OCI-LY1 (cell line): ENCODE data around the gene ALDH4A1.

Experiments used
- H2AFZ ChIP-seq: fragments of 200-600 bp; sonication (generic), shearing (Covaris generic); 2 replicates; pipeline ENCODE4 v1.6.0; 2014; ENCODE audit warnings: antibody characterized with exemption, mild to moderate bottlenecking, low read length
- H3F3A ChIP-seq: fragments of 200-600 bp; sonication (generic), shearing (Covaris generic); 2 replicates; pipeline ENCODE4 v1.6.0; 2014; ENCODE audit warnings: mild to moderate bottlenecking, antibody characterized with exemption, low read length, moderate library complexity; ENCODE audit not compliant: insufficient read depth
- H3K27ac ChIP-seq: fragments of 200-600 bp; sonication (generic); 2 replicates; pipeline ENCODE4 v1.5.1; 2014; ENCODE audit warnings: low read length, mixed run types, mild to moderate bottlenecking, low read depth; ENCODE audit not compliant: poor library complexity, severe bottlenecking
- H3K27me3 ChIP-seq: fragments of 200-600 bp; sonication (generic); 2 replicates; pipeline ENCODE4 v1.6.0; 2014; ENCODE audit warnings: antibody characterized with exemption, mild to moderate bottlenecking, low read length, moderate library complexity; ENCODE audit not compliant: insufficient read depth
- H3K36me3 ChIP-seq: fragments of 200-600 bp; sonication (generic); 2 replicates; pipeline ENCODE4 v1.6.1; 2014; ENCODE audit warnings: mild to moderate bottlenecking, antibody characterized with exemption, low read length, moderate library complexity, mixed read lengths; ENCODE audit not compliant: insufficient read depth
- H3K4me1 ChIP-seq: fragments of 200-600 bp; sonication (generic); 2 replicates; pipeline ENCODE4 v1.5.1; 2014; ENCODE audit warnings: mild to moderate bottlenecking, low read length, moderate library complexity; ENCODE audit not compliant: insufficient read depth, severe bottlenecking
- H3K4me2 ChIP-seq: fragments of 200-600 bp; sonication (generic), shearing (Covaris generic); 2 replicates; pipeline ENCODE4 v1.6.1; 2014; ENCODE audit warnings: low read length
- H3K4me3 ChIP-seq: fragments of 200-600 bp; sonication (generic); 2 replicates; pipeline ENCODE4 v1.5.1; 2014; ENCODE audit warnings: low read length, low read depth, mild to moderate bottlenecking, mixed read lengths; ENCODE audit not compliant: poor library complexity, severe bottlenecking
- H3K79me2 ChIP-seq: fragments of 200-600 bp; shearing (Covaris generic); 2 replicates; pipeline ENCODE4 v1.6.1; 2016; ENCODE audit warnings: mixed run types, low read length, mixed read lengths; ENCODE audit not compliant: insufficient read depth
- H3K9ac ChIP-seq: fragments of 200-600 bp; sonication (generic), shearing (Covaris generic); 2 replicates; pipeline ENCODE4 v1.6.1; 2014; ENCODE audit warnings: mild to moderate bottlenecking, low read length, mixed read lengths
- H3K9me2 ChIP-seq: fragments of 200-600 bp; sonication (generic), shearing (Covaris generic); 2 replicates; pipeline ENCODE4 v1.6.1; 2014; ENCODE audit warnings: low read depth, mild to moderate bottlenecking, low read length, mixed read lengths
- H3K9me3 ChIP-seq: fragments of 200-600 bp; shearing (Covaris generic); 2 replicates; pipeline ENCODE4 v1.6.1; 2014; ENCODE audit warnings: low read length, mixed read lengths
- H4K20me1 ChIP-seq: fragments of 200-600 bp; sonication (generic), shearing (Covaris generic); 2 replicates; pipeline ENCODE4 v1.6.0; 2016; ENCODE audit warnings: mild to moderate bottlenecking, low read length; ENCODE audit not compliant: insufficient read depth
- EZH2 ChIP-seq: fragments of 200-600 bp; sonication (generic), shearing (Covaris generic); IDR thresholded peaks from 2 replicates; pipeline ENCODE4 v1.8.0; 2017; ENCODE audit warnings: borderline replicate concordance, mixed run types, mild to moderate bottlenecking, antibody characterized with exemption, low read length, moderate library complexity, mixed read lengths
- TF ChIP-seq, protein P1 (sequence below): fragments of 200-600 bp; sonication (generic), shearing (Covaris generic); IDR thresholded peaks from 2 replicates; pipeline ENCODE4 v1.5.1; 2017; ENCODE audit warnings: mild to moderate bottlenecking, antibody characterized with exemption, low read length, moderate library complexity, mixed read lengths

ALDH4A1 gene

GRCh38 chr1:18948048-18948912 lies 45.9 kb upstream of the ALDH4A1 start:
- H3K36me3 ChIP-seq, result no peaks in the 10 kb centered on the region
- no peaks in the 10 kb centered on the region for H3F3A ChIP-seq
- H2AFZ ChIP-seq, result no peak overlapping the region
- TF ChIP-seq EZH2, result no peak
- TF ChIP-seq, protein P1, sequence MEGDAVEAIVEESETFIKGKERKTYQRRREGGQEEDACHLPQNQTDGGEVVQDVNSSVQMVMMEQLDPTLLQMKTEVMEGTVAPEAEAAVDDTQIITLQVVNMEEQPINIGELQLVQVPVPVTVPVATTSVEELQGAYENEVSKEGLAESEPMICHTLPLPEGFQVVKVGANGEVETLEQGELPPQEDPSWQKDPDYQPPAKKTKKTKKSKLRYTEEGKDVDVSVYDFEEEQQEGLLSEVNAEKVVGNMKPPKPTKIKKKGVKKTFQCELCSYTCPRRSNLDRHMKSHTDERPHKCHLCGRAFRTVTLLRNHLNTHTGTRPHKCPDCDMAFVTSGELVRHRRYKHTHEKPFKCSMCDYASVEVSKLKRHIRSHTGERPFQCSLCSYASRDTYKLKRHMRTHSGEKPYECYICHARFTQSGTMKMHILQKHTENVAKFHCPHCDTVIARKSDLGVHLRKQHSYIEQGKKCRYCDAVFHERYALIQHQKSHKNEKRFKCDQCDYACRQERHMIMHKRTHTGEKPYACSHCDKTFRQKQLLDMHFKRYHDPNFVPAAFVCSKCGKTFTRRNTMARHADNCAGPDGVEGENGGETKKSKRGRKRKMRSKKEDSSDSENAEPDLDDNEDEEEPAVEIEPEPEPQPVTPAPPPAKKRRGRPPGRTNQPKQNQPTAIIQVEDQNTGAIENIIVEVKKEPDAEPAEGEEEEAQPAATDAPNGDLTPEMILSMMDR, result no peak
- peaks cover 3% of the 10 kb centered on the region; the same call in 1 of the 2 replicates for H3K27me3 ChIP-seq
- no peaks in the 10 kb centered on the region for H4K20me1 ChIP-seq
- no peak overlapping the region for H3K4me3 ChIP-seq
- no peaks in the 10 kb centered on the region for H3K79me2 ChIP-seq
- H3K4me1 ChIP-seq, result no peaks in the 10 kb centered on the region
- no peak overlapping the region for H3K4me2 ChIP-seq
- no peak overlapping the region for H3K27ac ChIP-seq
- H3K9ac ChIP-seq, result no peak overlapping the region
- H3K9me3 ChIP-seq, result no peaks in the 10 kb centered on the region
- no peaks in the 10 kb centered on the region for H3K9me2 ChIP-seq

DNA sequence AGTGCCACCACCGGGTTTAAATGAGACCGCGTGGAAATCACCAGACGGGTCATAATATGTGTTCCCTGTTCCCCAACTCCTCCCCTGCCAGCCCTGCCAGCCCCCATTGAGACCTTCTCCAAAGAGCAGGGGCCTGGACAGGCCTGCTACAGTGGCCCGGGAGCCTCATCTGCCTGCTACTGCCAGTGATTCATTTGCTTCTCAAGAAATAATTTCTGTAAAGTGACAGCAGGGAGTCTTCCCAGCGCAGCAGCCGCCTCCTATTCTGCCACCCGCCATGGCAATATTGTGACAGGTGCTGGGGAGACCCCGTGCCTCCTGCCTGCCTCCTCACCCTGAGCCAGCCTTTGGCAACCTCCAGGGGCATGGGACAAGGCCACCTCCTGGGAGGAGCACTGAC lies 45.2 kb upstream of the ALDH4A1 start:
- H3K4me3 ChIP-seq, result no peak overlapping the region
- peaks cover 3% of the 10 kb centered on the region; the same call in 1 of the 2 replicates for H3K27me3 ChIP-seq
- no peak overlapping the region for H3K27ac ChIP-seq
- no peaks in the 10 kb centered on the region for H3K4me1 ChIP-seq
- H3K9ac ChIP-seq, result no peak overlapping the region
- H2AFZ ChIP-seq, result no peak overlapping the region
- no peaks in the 10 kb centered on the region for H3K36me3 ChIP-seq
- TF ChIP-seq, protein P1, result no peak
- no peak for TF ChIP-seq EZH2
- H3K79me2 ChIP-seq, result no peaks in the 10 kb centered on the region
- H4K20me1 ChIP-seq, result no peaks in the 10 kb centered on the region
- no peaks in the 10 kb centered on the region for H3F3A ChIP-seq
- H3K9me3 ChIP-seq, result no peaks in the 10 kb centered on the region
- no peak overlapping the region for H3K4me2 ChIP-seq
- H3K9me2 ChIP-seq, result no peaks in the 10 kb centered on the region

- TF ChIP-seq EZH2, result no peak
- TF ChIP-seq, protein P1, result no peak
- no peak overlapping the region for H3K27ac ChIP-seq
- H3K9ac ChIP-seq, result no peak overlapping the region
- no peaks in the 10 kb centered on the region for H3K9me2 ChIP-seq
- H4K20me1 ChIP-seq, result no peaks in the 10 kb centered on the region
- H3K4me2 ChIP-seq, result no peak overlapping the region
- no peak overlapping the region for H3K4me3 ChIP-seq
- no peak overlapping the region for H2AFZ ChIP-seq
- H3F3A ChIP-seq, result no peaks in the 10 kb centered on the region
- no peaks in the 10 kb centered on the region for H3K9me3 ChIP-seq
- H3K4me1 ChIP-seq, result no peaks in the 10 kb centered on the region
- H3K27me3 ChIP-seq, result peaks cover 3% of the 10 kb centered on the region; the same call in 1 of the 2 replicates
- H3K36me3 ChIP-seq, result no peaks in the 10 kb centered on the region
- H3K79me2 ChIP-seq, result no peaks in the 10 kb centered on the region
Measured at GRCh38 chr1:18946550-18947381, 44.4 kb upstream of the ALDH4A1 start.
